Activated B cell treated with CpG ODN at 0.5 μM for 24 hours (primary cell): ENCODE measurements around the gene MTUS2. TPM values are rescaled to one million over a fixed set of nuclear protein-coding genes. Genes with fewer than 3 reads are reported as not detected.

Source experiments
- ATAC-seq: fragments of 200-7000 bp; cut with Tn5 transposase; one replicate; pipeline ENCODE4 v1.10.0; 2021; ENCODE audit warnings: low read depth, mild to moderate bottlenecking, moderate library complexity
- CTCF ChIA-PET: fragments of 350-600 bp; sonication (Branson Sonifier 250); formaldehyde crosslinking; loops from one replicate; lab custom pipeline; 2021; ENCODE audit warnings: antibody characterized with exemption; lab: Charles Lee
- POLR2A ChIA-PET: fragments of 350-600 bp; sonication (Branson Sonifier 250); formaldehyde crosslinking; loops from one replicate; lab custom pipeline; 2021; ENCODE audit warnings: antibody characterized with exemption; lab: Charles Lee
- DNase-seq: peaks from one replicate; pipeline ENCODE4 v3.0.0; 2022
- H3K27ac Mint-ChIP-seq: one replicate; pipeline ENCODE4 v1.8.0; 2020; ENCODE audit warnings: mixed read lengths
- H3K27me3 Mint-ChIP-seq: one replicate; pipeline ENCODE4 v1.8.0; 2021; ENCODE audit warnings: mixed read lengths
- H3K36me3 Mint-ChIP-seq: one replicate; pipeline ENCODE4 v1.8.0; 2021; ENCODE audit warnings: low read depth, mixed read lengths
- H3K4me1 Mint-ChIP-seq: one replicate; pipeline ENCODE4 v1.8.0; 2021; ENCODE audit warnings: mixed read lengths
- H3K4me3 Mint-ChIP-seq: one replicate; pipeline ENCODE4 v1.8.0; 2020; ENCODE audit warnings: mild to moderate bottlenecking, mixed read lengths
- H3K9me3 Mint-ChIP-seq: one replicate; pipeline ENCODE4 v1.8.0; 2020; ENCODE audit warnings: mixed read lengths
- CTCF ChIP-seq: fragments of 200-600 bp; IDR thresholded peaks from one replicate; pipeline ENCODE4 v1.8.0; 2022; ENCODE audit warnings: antibody characterized with exemption, mild to moderate bottlenecking
- intact Hi-C: fragments of 100-400 bp; cut with micrococcal nuclease; formaldehyde crosslinking; loops from one replicate; pipeline ENCODE4 v1.15.1; 2024
- total RNA-seq: library from RNA; stranded (reverse); gene quantifications from 2 replicates; pipeline ENCODE4 v1.2.3, GENCODE V29; 2022

The MTUS2 gene
- total RNA-seq, 1 donor from 2014 or later = not detected

- no peak for TF ChIP-seq CTCF
- CTCF ChIA-PET = no interaction called here
These were observed 434.7 kb downstream of the MTUS2 start for GRCh38 chr13:29254626-29255370.

GRCh38 chr13:29255567-29255966 lies 435.4 kb downstream of the MTUS2 start:
- intact Hi-C loops = no loop called here

More at GRCh38 chr13:29254626-29255370, 434.7 kb downstream of the MTUS2 start:
- DNase-seq = no peak
- no peak for ATAC-seq
- POLR2A ChIA-PET = no interaction called here
- Mint-ChIP-seq H3K27me3 (peaks cover 10% of the 10 kb centered on the region), H3K36me3 (no peaks in the 10 kb centered on the region), H3K9me3 (no peaks in the 10 kb centered on the region), H3K4me1 (no peaks in the 10 kb centered on the region), H3K4me3 (no peak overlapping the region), H3K27ac (no peak overlapping the region)
- intact Hi-C loops = no loop called here

GRCh38 chr13:29260684-29261083 lies 440.5 kb downstream of the MTUS2 start:
- H3K9me3 Mint-ChIP-seq = peaks cover 9% of the 10 kb centered on the region
- ATAC-seq (no peak), DNase-seq (no peak)
- POLR2A ChIA-PET = no interaction called here
- no peaks in the 10 kb centered on the region for H3K4me1 Mint-ChIP-seq
- peaks cover 7% of the 10 kb centered on the region for H3K27me3 Mint-ChIP-seq
- no peak for TF ChIP-seq CTCF
- H3K4me3 Mint-ChIP-seq = no peak overlapping the region
- H3K36me3 Mint-ChIP-seq = no peaks in the 10 kb centered on the region
- intact Hi-C loops = no loop called here
- no peak overlapping the region for H3K27ac Mint-ChIP-seq
- CTCF ChIA-PET = no interaction called here

More at GRCh38 chr13:29255567-29255966, 435.4 kb downstream of the MTUS2 start:
- no peaks in the 10 kb centered on the region for H3K9me3 Mint-ChIP-seq
- DNase-seq (no peak), ATAC-seq (no peak)
- no peak overlapping the region for H3K4me3 Mint-ChIP-seq
- H3K36me3 Mint-ChIP-seq = no peaks in the 10 kb centered on the region
- POLR2A ChIA-PET = no interaction called here
- H3K27me3 Mint-ChIP-seq = peaks cover 10% of the 10 kb centered on the region
- no peak overlapping the region for H3K27ac Mint-ChIP-seq
- CTCF ChIA-PET = no interaction called here
- no peaks in the 10 kb centered on the region for H3K4me1 Mint-ChIP-seq
- no peak for TF ChIP-seq CTCF

GRCh38 chr13:29266261-29266660 lies 446.1 kb downstream of the MTUS2 start:
- ChIA-PET POLR2A (no interaction called here), CTCF (no interaction called here)
- ATAC-seq = no peak

More at GRCh38 chr13:29266261-29266660, 446.1 kb downstream of the MTUS2 start:
- Mint-ChIP-seq H3K27me3 (peaks cover 5% of the 10 kb centered on the region), H3K4me1 (no peaks in the 10 kb centered on the region), H3K27ac (no peak overlapping the region), H3K4me3 (no peak overlapping the region), H3K36me3 (no peaks in the 10 kb centered on the region), H3K9me3 (peaks cover 9% of the 10 kb centered on the region)
- intact Hi-C loops = loop anchor here (5.0 kb wide), 1 partner anchor 184 kb away; no protein-coding TSS in a partner anchor
- TF ChIP-seq CTCF = no peak
- no peak for DNase-seq
